Cardiac fibroblast (primary cell): ENCODE results near the gene NPAS1.

Experiments used
- DNase-seq, 2 donors: peaks; one replicate each; pipeline versions ENCODE4 v3.0.0 to v3.0.0-alpha.2; 2010; ENCODE audit warnings: low read depth in 2 of 2
- H3K4me3 ChIP-seq, 2 donors: replicated peaks in 1 of 2; 1 replicate in 1 of 2; 2 replicates in 1 of 2; pipeline ENCODE4 v1.5.1; 2011; ENCODE audit warnings: low read depth in 2 of 2, low read length in 2 of 2, mild to moderate bottlenecking in 2 of 2, moderate library complexity in 1 of 2
- CTCF ChIP-seq: IDR thresholded peaks from one replicate; pipeline ENCODE4 v1.5.1; 2011; ENCODE audit warnings: low read depth, mild to moderate bottlenecking, low read length, inconsistent platforms

Gene NPAS1

GRCh38 chr19:46981286-46981945 is 38.2 kb upstream of the NPAS1 start:
- TF ChIP-seq CTCF, result no peak
- DNase-seq, result no peak
- H3K4me3 ChIP-seq, result no peak overlapping the region

GRCh38 chr19:46983097-46983496 is 36.5 kb upstream of the NPAS1 start:
- H3K4me3 ChIP-seq, result no peak overlapping the region
- DNase-seq, result no peak
- no peak for TF ChIP-seq CTCF

GRCh38 chr19:46984077-46985010 is 35.3 kb upstream of the NPAS1 start:
- no peak for TF ChIP-seq CTCF
- peak; percentile 89 to 91 for DNase-seq
- H3K4me3 ChIP-seq, result no peak overlapping the region

- no peak for TF ChIP-seq CTCF
- DNase-seq, result no peak
- H3K4me3 ChIP-seq, result no peak overlapping the region
Measured at GRCh38 chr19:46985542-46986415, 33.9 kb upstream of the NPAS1 start.

- TF ChIP-seq CTCF, result no peak
- DNase-seq, result no peak
- no peak overlapping the region for H3K4me3 ChIP-seq
Measured at GRCh38 chr19:46988614-46989230, 30.9 kb upstream of the NPAS1 start.
